Endothelial cell of umbilical vein (primary cell): ENCODE measurements around the gene NRG3. TPM values are rescaled to one million over a fixed set of nuclear protein-coding genes. Genes with fewer than 3 reads are reported as not detected.
"Not testable (repeated sequence)": the region's sequence is repeated elsewhere in the genome, so short reads cannot be mapped to it uniquely, and the experiment has no call there.

Experiments used
- BruUV-seq: library from RNA; stranded (reverse); fragments of 400-500 nt; replicated peaks from 2 replicates; lab custom pipeline; 2021; lab: Mats Ljungman, UMichigan
- CTCF ChIA-PET: fragments of 300-600, 350-600 bp; sonication (Branson Sonifier 250); formaldehyde crosslinking; loops from one replicate; lab custom pipeline; 2021; ENCODE audit warnings: antibody characterized with exemption, inconsistent platforms; lab: Charles Lee
- POLR2A ChIA-PET: fragments of 300-600, 350-600 bp; sonication (Branson Sonifier 250); formaldehyde crosslinking; loops from one replicate; lab custom pipeline; 2021; ENCODE audit warnings: antibody characterized with exemption, inconsistent platforms; lab: Charles Lee
- DNase-seq: peaks from one replicate; pipeline ENCODE4 v3.0.0-alpha.2; 2011; ENCODE audit warnings: low read depth, low spot score
- FAIRE-seq: peaks from 2 replicates; lab custom pipeline; 2011; peaks lifted over from hg19 to GRCh38; lab: Jason Lieb, UNC
- H2AFZ ChIP-seq: 2 replicates; pipeline ENCODE4 v1.6.0; 2012; ENCODE audit warnings: low read depth, low read length, control low read depth, inconsistent platforms
- H3K27ac ChIP-seq: 2 replicates; pipeline ENCODE4 v1.5.1; 2011; ENCODE audit warnings: low read depth, mild to moderate bottlenecking, control low read depth, low read length, moderate library complexity; ENCODE audit not compliant: insufficient read depth
- H3K27me3 ChIP-seq, 2 experiments: 2 replicates each; pipeline versions ENCODE4 v1.6.0 to v1.6.1; 2011; ENCODE audit warnings: low read length in 2 of 2, mixed read lengths in 1 of 2; ENCODE audit not compliant: control insufficient read depth in 2 of 2, insufficient read depth in 2 of 2
- H3K36me3 ChIP-seq, 2 experiments: 2 replicates in 1 of 2; 3 replicates in 1 of 2; pipeline ENCODE4 v1.5.1; 2011; ENCODE audit warnings: low read length in 2 of 2, mild to moderate bottlenecking in 1 of 2, moderate library complexity in 1 of 2; ENCODE audit not compliant: control insufficient read depth in 2 of 2, insufficient read depth in 2 of 2; ENCODE audit errors: extremely low read depth in 1 of 2
- H3K4me1 ChIP-seq: 3 replicates; pipeline ENCODE4 v1.5.1; 2011; ENCODE audit warnings: mild to moderate bottlenecking, low read length; ENCODE audit not compliant: control insufficient read depth, insufficient read depth; ENCODE audit errors: extremely low read depth
- H3K4me2 ChIP-seq: 2 replicates; pipeline ENCODE4 v1.6.1; 2011; ENCODE audit warnings: low read length, control low read depth, mixed read lengths; ENCODE audit not compliant: insufficient read depth
- H3K4me3 ChIP-seq, 3 experiments: fragments of 200-600 bp in 1 of 3; sonication (generic), shearing (Covaris generic) in 1 of 3; replicated peaks in 1 of 3; 2 replicates each; pipeline ENCODE4 v1.5.1; 2011 to 2016; ENCODE audit warnings: control low read depth in 3 of 3, low read length in 3 of 3, mild to moderate bottlenecking in 2 of 3, inconsistent platforms in 1 of 3, low read depth in 1 of 3, moderate library complexity in 1 of 3; ENCODE audit not compliant: insufficient read depth in 1 of 3
- H3K79me2 ChIP-seq: 2 replicates; pipeline ENCODE4 v1.6.0; 2012; ENCODE audit warnings: low read length, inconsistent platforms; ENCODE audit not compliant: control insufficient read depth, insufficient read depth
- H3K9ac ChIP-seq: replicated peaks from 2 replicates; pipeline ENCODE3; 2011; ENCODE audit warnings: low read length, control low read depth; ENCODE audit not compliant: insufficient read depth; ENCODE audit errors: extremely low read depth
- H3K9me1 ChIP-seq: replicated peaks from 3 replicates; pipeline ENCODE4 v1.6.0; 2011; ENCODE audit warnings: mild to moderate bottlenecking, low read length; ENCODE audit not compliant: control insufficient read depth, insufficient read depth; ENCODE audit errors: extremely low read depth
- H3K9me3 ChIP-seq: replicated peaks from 2 replicates; pipeline ENCODE4 v1.5.1; 2012; ENCODE audit warnings: low read length, inconsistent platforms; ENCODE audit not compliant: control insufficient read depth, insufficient read depth
- H4K20me1 ChIP-seq: replicated peaks from 2 replicates; pipeline ENCODE3; 2011; ENCODE audit warnings: mild to moderate bottlenecking, low read length; ENCODE audit not compliant: control insufficient read depth, insufficient read depth; ENCODE audit errors: extremely low read depth
- CTCF ChIP-seq, 2 donors: IDR thresholded peaks; 1 replicate in 1 of 2; 2 replicates in 1 of 2; pipeline ENCODE4 v1.5.1; 2011; ENCODE audit warnings: low read length in 2 of 2, mild to moderate bottlenecking in 2 of 2, moderate library complexity in 2 of 2, control low read depth in 1 of 2, inconsistent platforms in 1 of 2, low read depth in 1 of 2; ENCODE audit not compliant: insufficient read depth in 1 of 2; ENCODE audit errors: extremely low read depth in 1 of 2
- EZH2 ChIP-seq: IDR thresholded peaks from 2 replicates; pipeline ENCODE4 v1.6.1; 2012; ENCODE audit warnings: borderline replicate concordance, low read depth, mild to moderate bottlenecking, moderate library complexity, low read length, inconsistent platforms; ENCODE audit not compliant: severe bottlenecking
- FOS ChIP-seq: IDR thresholded peaks from 2 replicates; pipeline ENCODE4 v1.6.1; 2011; ENCODE audit warnings: mild to moderate bottlenecking, low read length, moderate library complexity, borderline replicate concordance; ENCODE audit not compliant: insufficient read depth
- GATA2 ChIP-seq: IDR thresholded peaks from 2 replicates; pipeline ENCODE4 v1.7.0; 2011; ENCODE audit warnings: low read depth, mild to moderate bottlenecking, moderate library complexity, mixed read lengths, low read length; ENCODE audit not compliant: insufficient read length, insufficient read depth
- JUN ChIP-seq: IDR thresholded peaks from 2 replicates; pipeline ENCODE4 v1.6.1; 2011; ENCODE audit warnings: borderline replicate concordance, low read depth; ENCODE audit not compliant: insufficient read length, insufficient read depth
- MAX ChIP-seq: IDR thresholded peaks from 2 replicates; pipeline ENCODE4 v1.6.1; 2011; ENCODE audit not compliant: insufficient read depth, insufficient read length
- MYC ChIP-seq: IDR thresholded peaks from one replicate; pipeline ENCODE4 v1.6.1; 2011; ENCODE audit warnings: mild to moderate bottlenecking, low read depth, low read length
- POLR2A ChIP-seq: IDR thresholded peaks from 2 replicates; pipeline ENCODE4 v1.6.1; 2012; ENCODE audit warnings: low read depth, mild to moderate bottlenecking, control low read depth, low read length
- POLR2AphosphoS5 ChIP-seq: IDR thresholded peaks from 2 replicates; pipeline ENCODE4 v1.6.1; 2012; ENCODE audit warnings: low read depth, mild to moderate bottlenecking, control low read depth, low read length, moderate library complexity; ENCODE audit not compliant: insufficient read depth
- dilution Hi-C: fragments of 300-500 bp; cut with MboI; formaldehyde crosslinking; loops from one replicate; pipeline ENCODE4 v1.15.0; 2019; ENCODE audit warnings: low sequenced_read_pairs; ENCODE audit not compliant: extremely low pct_ligation_motif_present
- intact Hi-C: fragments of 100-400 bp; cut with micrococcal nuclease; formaldehyde crosslinking; loops from one replicate; pipeline ENCODE4 v1.10.0; 2022
- polyA plus RNA-seq, 4 experiments: library from polyadenylated mRNA; depleted of rRNA in 3 of 4; stranded (reverse) in 3 of 4; unstranded in 1 of 4; fragments of >200 nt; gene quantifications; 2 replicates each; pipeline versions ENCODE4 v1.2.1 to v1.2.3, GENCODE V29; 2011 to 2012; ENCODE audit warnings: missing spikeins in 1 of 4
- total RNA-seq: library from RNA; stranded (reverse); gene quantifications from 2 replicates; pipeline ENCODE4 v1.2.3, GENCODE V29; 2021

NRG3 gene
- total and polyA plus RNA-seq, 2 donors (not counting 3 experiments of a cell fraction or from before 2014, with no cell fraction given): 1.9 to 3.9 TPM

- dilution Hi-C loops (no loop called here), intact Hi-C loops (no loop called here)
- Histone ChIP-seq H3K4me2 (no peak overlapping the region), H3K9me1 (no peaks in the 10 kb centered on the region), H2AFZ (no peak overlapping the region), H4K20me1 (no peaks in the 10 kb centered on the region), H3K79me2 (no peaks in the 10 kb centered on the region), H3K36me3 (no peaks in the 10 kb centered on the region), H3K27me3 (no peaks in the 10 kb centered on the region), H3K4me1 (no peaks in the 10 kb centered on the region), H3K27ac (no peak overlapping the region), H3K9me3 (no peaks in the 10 kb centered on the region), H3K4me3 (no peak overlapping the region), H3K9ac (no peak overlapping the region)
- CTCF ChIA-PET: no interaction called here
- POLR2A ChIA-PET: no interaction called here
- TF ChIP-seq GATA2 (no peak), MAX (no peak), CTCF (IDR thresholded peaks at IDR 0.05; ENCODE audit: extremely low read depth in 1 of 2, insufficient read depth in 1 of 2, low read depth in 1 of 2, low read length in 2 of 2) (no peak), POLR2A (no peak), MYC (no peak), FOS (no peak), JUN (no peak), POLR2AphosphoS5 (no peak), EZH2 (no peak)
- no peak for DNase-seq
- FAIRE-seq: no peak
- no TSS peak for BruUV-seq
Observed at GRCh38 chr10:82056391-82056790, 181.4 kb downstream of the NRG3 start.

- H3K4me3 ChIP-seq, H3K9me3 ChIP-seq, H3K27ac ChIP-seq, BruUV-seq, H3K9ac ChIP-seq, intact Hi-C loops, CTCF ChIA-PET, H3K4me2 ChIP-seq, POLR2A ChIA-PET, dilution Hi-C loops, H2AFZ ChIP-seq, FAIRE-seq, H3K9me1 ChIP-seq, DNase-seq, H3K4me1 ChIP-seq, H3K79me2 ChIP-seq, H4K20me1 ChIP-seq, H3K36me3 ChIP-seq, H3K27me3 ChIP-seq: not testable (repeated sequence)
Observed at GRCh38 chr10:82067192-82067591, 192.2 kb downstream of the NRG3 start.
